HT1080 (cell line): ENCODE results near the gene MYBL2. TPM values are rescaled to one million over a fixed set of nuclear protein-coding genes. Genes with fewer than 3 reads are reported as not detected.

Experiments used
- DNase-seq: peaks from one replicate; pipeline ENCODE4 v3.0.0-alpha.2; 2015; ENCODE audit warnings: low read depth
- total RNA-seq: library from RNA; depleted of rRNA; stranded (reverse); fragments of >200 nt; shearing (Covaris generic); gene quantifications from 2 replicates; pipeline ENCODE4 v1.2.3, GENCODE V29; 2014; rRNA removed

The MYBL2 gene
- total RNA-seq, 1 experiment from 2014 or later, result 40.4 TPM

DNA sequence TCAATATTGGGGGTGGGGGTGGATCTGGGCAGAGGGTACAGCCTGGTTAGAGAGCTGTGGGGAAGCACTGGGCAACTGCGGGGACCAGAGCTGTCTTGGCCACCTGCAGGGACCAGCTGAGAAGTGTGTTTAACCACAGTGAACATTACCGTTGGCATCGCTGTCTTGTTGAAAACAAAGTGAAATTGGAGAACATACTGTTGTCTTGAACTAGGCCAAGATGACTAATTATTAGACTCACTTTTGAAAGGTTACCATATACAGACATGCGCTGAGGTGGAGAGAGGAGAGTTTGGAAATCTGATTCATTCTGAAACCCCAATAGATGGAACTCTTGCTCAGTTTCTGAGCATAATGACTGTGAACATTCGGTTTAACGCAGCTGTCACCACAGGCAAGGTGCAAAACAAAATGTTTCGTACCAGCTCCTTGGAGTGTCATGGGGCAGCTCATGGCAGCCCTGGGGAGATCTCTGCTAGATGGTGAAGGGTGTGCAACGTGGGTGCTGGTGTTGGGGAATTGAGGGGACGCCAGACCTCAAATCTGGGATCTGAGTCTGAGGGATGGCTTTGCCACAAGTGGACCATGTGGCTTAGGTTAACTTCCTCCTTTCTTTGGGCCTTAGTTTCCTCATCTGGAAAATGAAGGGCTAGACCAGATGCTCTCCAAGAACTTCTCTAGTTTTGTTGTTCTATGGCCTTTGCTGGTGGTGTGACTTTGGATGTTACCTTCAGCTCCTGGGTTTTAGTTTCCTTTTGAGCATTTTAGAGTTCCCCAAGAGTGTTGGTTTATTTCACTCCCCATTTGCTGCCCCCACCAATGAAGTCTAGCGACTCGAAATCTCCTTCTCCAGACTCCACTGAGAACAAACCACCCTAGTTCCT is 84.5 kb downstream of the MYBL2 start:
- DNase-seq, result peak; percentile 97

DNA sequence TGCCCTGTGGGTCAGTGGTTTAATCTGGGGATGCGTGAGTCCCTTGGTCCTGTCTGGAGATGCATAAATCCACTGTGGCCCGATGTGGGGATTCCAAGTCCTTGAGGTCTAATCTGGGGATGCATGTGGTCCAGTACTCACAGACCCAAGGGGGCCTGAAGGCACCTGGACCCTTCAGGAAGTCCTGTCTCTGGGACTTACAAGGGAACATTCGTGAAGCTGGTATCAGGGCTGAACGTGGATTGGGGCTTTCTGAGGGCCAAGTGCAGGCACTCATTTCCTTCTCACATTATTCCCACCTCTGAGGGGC is 85.1 kb downstream of the MYBL2 start:
- no peak for DNase-seq

DNA sequence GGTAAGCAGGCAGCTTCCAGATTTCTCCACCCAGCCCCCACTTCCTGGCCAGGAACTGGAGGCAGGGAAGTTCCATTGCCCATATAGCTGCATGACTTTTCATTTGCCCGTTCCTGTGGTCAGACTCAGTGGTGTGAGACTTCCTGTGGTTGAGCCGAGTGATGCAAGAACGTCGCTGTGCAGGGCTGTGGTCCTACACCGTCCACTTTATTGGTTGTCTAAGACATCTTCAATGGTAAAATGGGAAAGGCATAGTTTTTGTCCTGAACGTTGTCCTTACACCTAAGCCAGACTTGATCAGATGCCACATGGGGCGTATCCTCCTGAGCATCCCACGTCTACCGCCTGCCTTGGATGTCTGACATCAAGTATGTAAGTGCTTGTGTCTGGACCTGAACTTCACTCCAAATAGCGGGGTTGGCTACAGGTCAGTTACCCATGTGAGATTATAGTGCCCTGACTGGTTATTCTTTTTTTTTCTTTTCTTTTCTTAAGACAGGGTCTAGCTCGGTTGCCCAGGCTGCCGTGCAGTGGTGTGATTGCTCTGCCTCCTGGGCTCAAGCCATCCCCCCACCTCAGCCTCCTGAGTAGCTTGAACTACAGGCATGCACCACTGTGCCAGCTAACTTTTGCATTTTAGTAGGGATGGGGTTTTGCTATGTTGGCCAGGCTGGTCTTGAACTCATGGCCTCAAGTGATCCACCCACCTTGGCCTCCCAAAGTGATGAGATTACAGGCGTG is 85.8 kb downstream of the MYBL2 start:
- peak; percentile 96 for DNase-seq

DNA sequence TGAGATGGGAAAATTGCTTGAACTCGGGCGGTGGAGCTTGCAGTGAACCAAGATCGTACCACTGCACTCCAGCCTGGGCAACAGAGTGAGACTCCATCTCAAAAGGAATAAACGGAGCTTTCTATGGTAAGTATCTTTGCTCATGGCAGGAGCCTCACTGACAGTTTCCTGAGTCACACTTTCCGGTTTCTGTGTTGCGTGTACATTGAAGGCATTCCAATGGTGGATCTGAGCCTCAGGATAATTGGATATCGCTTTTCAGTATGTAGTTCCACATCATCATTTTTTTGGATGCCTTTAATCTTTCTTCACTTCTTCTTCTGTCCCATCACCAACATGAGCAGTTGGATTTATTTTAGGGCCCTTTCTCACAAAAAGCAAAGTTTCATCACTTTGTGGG is 88.5 kb downstream of the MYBL2 start:
- DNase-seq, result peak; percentile 42

DNA sequence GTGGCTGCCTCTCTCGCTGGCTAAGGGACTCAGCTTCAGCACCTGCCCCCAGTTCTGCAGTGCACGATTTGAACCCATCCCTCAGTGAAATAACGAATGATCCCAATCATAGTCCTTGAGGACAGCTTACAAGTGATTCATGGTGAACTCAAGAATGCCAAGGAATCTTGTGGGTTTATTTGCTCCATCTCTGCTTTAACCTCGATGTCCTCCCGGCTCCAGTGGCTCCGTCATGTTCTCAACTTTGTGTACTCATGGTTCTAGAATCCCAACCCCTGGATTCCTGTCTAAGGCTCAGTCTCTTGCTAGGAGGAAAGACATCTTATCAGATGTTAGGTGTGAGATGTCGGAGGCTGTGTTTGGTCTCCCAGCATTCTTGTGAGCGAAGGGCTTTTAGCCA is 88.9 kb downstream of the MYBL2 start:
- peak; percentile 19 for DNase-seq

DNA sequence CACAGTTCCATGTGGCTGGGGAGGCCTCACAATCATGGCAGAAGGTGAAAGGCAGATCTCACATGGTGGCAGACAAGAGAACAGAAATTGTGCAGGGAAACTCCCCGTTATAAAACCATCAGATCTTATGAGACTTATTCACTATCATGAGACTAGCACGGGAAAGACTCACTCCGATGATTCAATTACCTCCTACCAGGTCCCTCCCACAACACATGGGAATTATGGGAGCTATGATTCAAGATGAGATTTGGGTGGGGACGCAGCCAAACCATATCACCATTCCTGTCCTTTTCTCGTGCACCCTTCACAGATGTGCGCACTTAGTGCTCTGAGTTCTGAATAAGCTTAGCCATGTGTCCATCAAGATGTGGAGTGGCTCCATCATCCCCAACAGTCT is 91.0 kb downstream of the MYBL2 start:
- DNase-seq, result peak; percentile 49

DNA sequence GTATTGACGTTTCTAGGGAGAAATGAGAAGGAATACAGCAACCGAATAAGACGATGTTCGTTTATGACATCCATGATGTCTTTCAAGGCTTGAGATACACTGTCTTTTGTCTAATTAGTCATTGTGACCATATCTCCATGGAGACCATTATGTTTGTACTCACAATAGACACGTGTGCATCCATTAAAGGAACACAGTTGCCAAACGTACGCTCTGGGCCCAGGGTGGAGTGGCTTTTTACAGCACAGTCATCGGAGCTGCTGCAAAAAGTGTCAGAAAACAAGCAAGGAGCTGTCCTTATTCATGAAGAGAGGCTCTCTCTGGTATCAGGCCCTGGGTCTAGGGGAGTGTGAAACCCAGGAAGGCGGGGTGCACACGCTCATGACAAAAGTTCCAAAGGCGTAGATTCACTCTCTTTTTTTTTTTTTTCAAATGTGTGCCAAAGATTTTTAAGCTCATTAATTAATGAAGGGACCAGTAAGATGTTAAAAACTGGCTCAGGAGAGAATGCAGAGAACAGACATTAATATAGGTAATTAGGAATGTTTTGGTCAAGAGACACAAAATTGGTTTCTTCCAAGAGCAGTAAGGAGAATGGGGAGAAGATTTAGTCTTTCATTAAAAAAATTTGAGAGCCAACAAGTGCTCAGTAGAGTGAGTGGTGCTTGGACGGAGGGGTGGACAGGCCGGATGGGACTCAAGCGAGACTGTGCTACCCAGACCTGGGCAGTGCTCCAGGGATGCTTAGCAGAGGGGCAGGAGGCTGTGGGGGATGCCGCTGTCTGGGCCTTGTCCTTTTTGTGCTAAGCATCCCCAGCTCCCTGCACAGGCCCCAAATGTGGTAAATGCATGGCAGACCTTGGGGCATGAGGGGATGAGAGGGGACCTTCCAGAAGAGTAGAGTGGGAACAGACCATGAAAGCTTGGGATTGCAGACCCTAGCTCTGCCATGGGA is 94.7 kb downstream of the MYBL2 start:
- DNase-seq, result no peak

DNA sequence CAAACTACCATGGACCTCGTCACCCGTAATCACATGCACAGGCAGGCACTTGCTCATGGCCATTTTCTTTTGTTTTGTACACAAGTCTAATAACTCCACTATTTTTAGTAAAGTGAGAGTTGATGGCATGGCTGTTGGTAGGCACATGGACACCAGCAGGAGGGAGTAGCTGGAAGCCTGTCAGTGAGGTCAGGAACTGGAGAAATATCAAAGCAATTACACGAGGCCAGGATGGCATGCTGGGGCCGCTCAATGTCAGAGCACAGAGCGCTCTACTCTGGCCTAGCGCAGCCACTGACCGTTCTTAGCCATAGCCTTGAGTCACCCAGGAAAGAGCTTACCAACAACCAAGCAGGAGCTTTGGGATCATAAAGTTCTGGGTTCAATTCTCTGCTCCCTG is 96.0 kb downstream of the MYBL2 start:
- DNase-seq, result no peak

DNA sequence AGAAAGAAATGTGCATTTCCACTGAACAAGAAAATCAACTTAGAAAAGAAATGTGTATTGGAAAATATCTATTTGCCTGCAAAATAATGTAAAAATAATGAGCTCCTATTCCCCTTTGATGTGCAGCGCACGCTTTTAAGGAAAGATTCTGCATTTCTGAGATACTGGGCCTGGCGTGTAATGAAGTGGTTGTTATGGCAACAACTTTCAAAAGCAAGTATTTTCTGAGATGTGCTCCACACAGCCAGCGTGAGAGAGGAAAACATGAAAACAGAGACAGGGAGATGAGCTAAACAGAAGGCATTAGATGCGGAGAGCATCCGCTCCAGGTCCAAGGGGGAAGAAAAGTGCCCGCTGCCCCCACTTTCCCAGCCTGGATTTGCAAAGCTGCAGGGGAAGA is 99.0 kb downstream of the MYBL2 start:
- DNase-seq, result no peak

Other genes starting within 250 kb of the MYBL2 start
- 50.0 and 63.7 TPM in 2 replicates for gene SRSF6, start 209.2 kb upstream of the MYBL2 start, total RNA-seq
- gene L3MBTL1, start 159.4 kb upstream of the MYBL2 start, total RNA-seq, result 0.07 TPM in 1 of 2 replicates, not detected in the other
- gene SGK2, start 108.1 kb upstream of the MYBL2 start, total RNA-seq, result not detected in 2 replicates
- 12.9 and 13.7 TPM in 2 replicates for gene IFT52, start 76.2 kb upstream of the MYBL2 start, total RNA-seq
- gene GTSF1L, start 59.9 kb downstream of the MYBL2 start, total RNA-seq, result not detected in 2 replicates
- 3.5 and 8.3 TPM in 2 replicates for gene TOX2, start 247.7 kb downstream of the MYBL2 start, total RNA-seq